ENCODE data around the gene XAB2.

XAB2 gene

GRCh38 chr19:7575434-7576040, 53.8 kb downstream of the XAB2 start:
- DNase-seq = no peak

GRCh38 chr19:7570761-7571160, 58.6 kb downstream of the XAB2 start:
- no peak for DNase-seq
